ES-I3 (cell line): ENCODE data around the gene NKD1.
"Not testable (repeated sequence)": the region's sequence is repeated elsewhere in the genome, so short reads cannot be mapped to it uniquely, and the experiment has no call there.

Experiments used
- H3K36me3 ChIP-seq: 2 replicates; pipeline ENCODE4 v1.6.1; 2013; ENCODE audit warnings: mild to moderate bottlenecking, low read length, control low read depth, moderate library complexity; ENCODE audit not compliant: insufficient read depth
- H3K4me1 ChIP-seq: 2 replicates; pipeline ENCODE4 v1.6.1; 2013; ENCODE audit warnings: mild to moderate bottlenecking, control low read depth, low read length; ENCODE audit not compliant: insufficient read depth
- H3K9ac ChIP-seq: 2 replicates; pipeline ENCODE4 v1.6.1; 2013; ENCODE audit warnings: low read depth, mild to moderate bottlenecking, low read length, moderate library complexity
- H3K9me3 ChIP-seq: 2 replicates; pipeline ENCODE4 v1.6.1; 2013; ENCODE audit warnings: mild to moderate bottlenecking, low read length, moderate library complexity; ENCODE audit not compliant: control insufficient read depth, insufficient read depth

Gene NKD1, protein sequence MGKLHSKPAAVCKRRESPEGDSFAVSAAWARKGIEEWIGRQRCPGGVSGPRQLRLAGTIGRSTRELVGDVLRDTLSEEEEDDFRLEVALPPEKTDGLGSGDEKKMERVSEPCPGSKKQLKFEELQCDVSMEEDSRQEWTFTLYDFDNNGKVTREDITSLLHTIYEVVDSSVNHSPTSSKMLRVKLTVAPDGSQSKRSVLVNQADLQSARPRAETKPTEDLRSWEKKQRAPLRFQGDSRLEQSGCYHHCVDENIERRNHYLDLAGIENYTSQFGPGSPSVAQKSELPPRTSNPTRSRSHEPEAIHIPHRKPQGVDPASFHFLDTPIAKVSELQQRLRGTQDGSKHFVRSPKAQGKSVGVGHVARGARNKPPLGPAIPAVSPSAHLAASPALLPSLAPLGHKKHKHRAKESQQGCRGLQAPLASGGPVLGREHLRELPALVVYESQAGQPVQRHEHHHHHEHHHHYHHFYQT

DNA sequence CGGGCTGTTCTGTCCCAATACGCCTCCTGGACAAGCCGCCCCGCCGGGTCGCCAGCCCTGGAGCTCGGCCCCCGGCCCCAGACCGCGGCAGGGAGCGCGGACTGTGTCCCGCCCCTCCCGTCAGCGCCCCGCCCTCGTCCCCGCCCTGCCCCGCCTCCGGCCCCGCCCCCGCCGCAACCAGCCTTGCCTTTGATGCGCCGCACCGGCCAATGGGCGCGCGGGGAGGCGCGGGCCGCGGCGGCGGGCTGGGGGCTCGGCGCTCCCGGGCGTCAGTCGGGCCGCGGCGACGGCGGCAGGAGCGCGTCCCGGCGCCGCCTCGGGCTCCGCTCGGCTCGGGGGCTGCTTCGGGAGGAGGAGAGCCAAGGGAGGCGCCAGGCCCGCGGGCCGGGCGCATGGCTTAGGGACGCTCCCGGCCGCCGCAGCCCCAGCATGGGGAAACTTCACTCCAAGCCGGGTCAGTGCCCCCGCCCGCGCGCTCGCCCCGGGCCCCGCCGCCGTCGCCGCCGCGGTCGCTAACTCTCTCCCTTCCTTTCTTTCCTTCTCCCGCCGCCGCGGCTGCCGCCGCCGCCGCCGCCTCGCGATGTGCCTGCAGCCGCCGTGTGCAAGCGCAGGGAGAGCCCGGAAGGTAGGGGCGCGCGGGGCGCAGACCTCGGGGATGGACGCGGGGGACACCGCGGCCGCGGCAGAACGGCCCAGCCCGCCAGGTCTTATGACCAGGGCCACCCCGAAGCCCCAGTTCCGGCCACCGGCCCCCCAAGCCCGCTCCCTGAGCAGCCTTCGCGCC lies at the start of gene NKD1:
Gene NKD1, plus strand, starts transcription at position 272 of the 784 bp plus-strand sequence. Its CDS starts 158 bp downstream, at position 430.
- Histone ChIP-seq H3K9ac (peak within 1 kb of the TSS; percentile 58), H3K4me1 (no peaks in the 10 kb centered on the region), H3K36me3 (no peaks in the 10 kb centered on the region), H3K9me3 (no peaks in the 10 kb centered on the region)

DNA sequence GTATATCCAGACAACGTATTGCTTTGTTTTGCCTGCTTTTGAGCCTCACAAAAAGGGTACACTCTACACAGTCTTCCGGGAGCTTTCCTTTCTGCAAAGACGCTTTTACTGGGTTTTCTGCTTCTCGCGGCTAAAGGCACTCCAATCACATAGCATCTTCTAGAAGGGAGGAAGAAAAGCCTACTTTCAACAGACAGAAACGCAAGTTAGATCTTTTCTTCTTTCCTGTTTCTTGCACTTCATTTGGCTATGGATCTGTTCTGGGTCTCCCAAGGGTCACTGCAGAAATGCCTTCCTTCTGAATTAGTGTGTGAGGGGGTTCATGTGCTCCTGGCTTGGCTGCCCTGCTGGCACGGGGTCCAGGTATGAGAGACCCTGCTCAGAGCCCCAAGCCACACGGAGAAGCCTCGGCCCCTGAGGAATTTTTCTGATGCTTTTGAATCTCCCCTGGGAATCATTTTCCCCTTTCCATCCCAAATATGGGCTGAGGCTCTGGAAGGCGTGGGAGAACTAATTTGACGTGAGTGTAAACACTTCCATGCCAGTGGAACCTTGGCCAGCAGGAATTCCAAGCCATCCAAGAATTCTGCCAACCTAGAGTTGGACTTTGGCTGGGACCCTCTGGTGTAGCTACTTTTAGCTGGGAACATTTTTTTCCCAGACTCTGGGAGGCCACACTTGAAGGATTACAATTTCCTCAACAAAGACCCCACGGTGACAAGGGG lies 49.6 kb upstream of the NKD1 start:
- H3K36me3 ChIP-seq: no peaks in the 10 kb centered on the region
- H3K9me3 ChIP-seq: no peaks in the 10 kb centered on the region; the same call in 1 of the 2 replicates
- no peaks in the 10 kb centered on the region for H3K4me1 ChIP-seq
- no peak overlapping the region for H3K9ac ChIP-seq

DNA sequence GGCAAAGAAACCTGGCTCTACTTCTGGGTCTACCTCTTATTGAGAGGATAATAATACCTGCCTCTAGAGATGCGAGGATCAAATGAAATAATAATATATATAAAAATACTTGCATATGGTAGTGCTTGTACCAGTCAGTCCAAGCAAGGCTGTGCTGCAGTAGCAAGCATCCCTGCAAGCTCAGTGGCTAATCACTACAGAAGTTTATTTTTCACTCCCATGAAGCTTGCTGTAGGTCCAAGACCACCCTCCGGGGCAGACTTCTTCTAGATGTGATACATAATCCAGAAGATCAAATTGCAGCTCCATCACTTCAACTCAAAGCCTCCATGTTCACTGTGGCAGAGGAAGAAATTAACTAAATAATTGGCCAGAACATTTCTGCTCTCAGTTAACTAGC lies 48.9 kb upstream of the NKD1 start:
- no peaks in the 10 kb centered on the region for H3K36me3 ChIP-seq

DNA sequence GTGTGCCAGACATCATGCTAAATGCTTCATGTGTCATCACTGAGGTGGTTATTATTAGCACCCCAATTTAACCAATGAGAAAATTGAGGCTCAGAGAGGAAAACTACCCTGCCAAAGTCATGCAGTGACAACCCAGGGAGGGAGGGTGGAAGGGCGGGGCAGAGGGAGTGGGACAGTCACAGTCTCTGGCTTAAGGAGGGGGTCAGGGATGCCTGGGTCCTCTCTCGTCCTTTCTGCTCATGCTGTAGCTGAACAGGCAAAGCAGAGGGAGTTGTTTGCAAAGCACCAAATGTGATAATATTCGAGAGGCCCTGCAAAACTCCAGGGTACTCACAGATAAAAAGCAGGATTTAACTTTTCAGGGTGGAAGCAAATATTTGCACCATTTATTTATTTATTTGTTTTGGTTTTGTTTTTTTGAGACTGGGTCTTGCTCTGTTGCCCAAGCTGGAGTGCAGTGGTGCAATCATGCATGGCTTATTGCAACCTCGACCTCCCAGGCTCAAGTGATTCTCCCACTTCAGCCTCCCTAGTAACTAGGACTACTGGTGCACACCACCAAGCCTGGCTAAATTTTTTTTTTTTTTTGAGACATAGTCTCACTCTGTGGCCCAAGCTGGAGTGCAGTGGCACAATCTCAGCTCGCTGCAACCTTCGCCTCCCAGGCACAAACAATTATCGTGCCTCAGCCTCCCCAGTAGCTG lies 47.9 kb upstream of the NKD1 start:
- no peaks in the 10 kb centered on the region for H3K36me3 ChIP-seq
- no peaks in the 10 kb centered on the region for H3K4me1 ChIP-seq
- no peak overlapping the region for H3K9ac ChIP-seq
- no peaks in the 10 kb centered on the region; the same call in 1 of the 2 replicates for H3K9me3 ChIP-seq

More for the DNA sequence above, 48.9 kb upstream of the NKD1 start:
- H3K9ac ChIP-seq: no peak overlapping the region
- no peaks in the 10 kb centered on the region; the same call in 1 of the 2 replicates for H3K9me3 ChIP-seq
- no peaks in the 10 kb centered on the region for H3K4me1 ChIP-seq

DNA sequence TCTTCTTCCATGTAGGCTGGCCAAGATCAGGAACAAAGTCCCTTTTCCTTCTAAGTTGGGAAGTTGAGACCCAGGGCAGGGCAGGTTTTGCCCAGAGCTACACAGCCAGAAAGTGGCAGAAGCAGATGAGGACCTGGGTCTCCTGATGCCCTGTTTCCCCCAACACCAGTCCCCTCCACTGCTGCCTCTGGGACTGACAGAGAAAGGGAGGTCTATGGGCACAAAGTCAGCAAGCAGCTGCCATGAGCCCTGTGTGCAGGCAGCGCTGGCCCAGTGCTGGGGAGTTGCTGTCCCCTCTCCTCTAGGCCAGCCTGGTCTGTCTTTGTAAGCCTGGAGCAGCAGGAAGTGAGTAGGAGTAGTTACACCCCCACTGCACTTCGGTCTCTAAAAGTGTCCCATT lies 46.9 kb upstream of the NKD1 start:
- no peaks in the 10 kb centered on the region; the same call in 1 of the 2 replicates for H3K9me3 ChIP-seq
- H3K36me3 ChIP-seq: no peaks in the 10 kb centered on the region

DNA sequence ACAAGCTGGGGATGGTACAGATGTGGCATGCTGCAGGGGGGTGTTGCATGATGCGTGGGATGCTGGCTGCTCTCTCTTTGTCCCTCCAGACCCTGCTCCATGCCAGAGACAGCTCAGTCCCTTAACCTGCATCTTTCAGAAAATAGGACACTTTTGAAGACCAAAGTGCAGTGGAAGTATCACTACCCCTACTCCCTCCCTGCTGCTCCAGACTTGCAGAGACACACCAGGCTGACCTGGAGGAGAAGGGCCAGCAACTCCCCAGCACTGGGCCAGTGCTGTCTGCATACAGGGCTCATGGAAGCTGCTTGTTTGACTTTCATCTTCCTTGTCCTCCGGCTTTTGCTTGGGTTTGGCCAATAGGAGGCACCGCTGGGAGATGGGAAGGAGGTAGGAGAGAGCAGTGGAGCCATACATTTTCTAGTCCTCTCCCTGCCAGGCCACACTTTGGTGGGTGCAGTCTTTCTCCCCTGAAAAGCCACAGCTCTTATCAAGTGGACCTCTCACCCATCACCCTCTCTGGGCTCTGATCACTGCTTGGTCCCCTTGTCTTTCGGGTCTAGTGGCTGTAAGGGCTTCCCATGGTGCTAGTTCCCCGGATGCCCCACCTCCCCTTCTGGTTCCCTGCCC lies 46.1 kb upstream of the NKD1 start:
- Histone ChIP-seq H3K9me3 (no peaks in the 10 kb centered on the region; the same call in 1 of the 2 replicates), H3K9ac (no peak overlapping the region), H3K36me3 (no peaks in the 10 kb centered on the region), H3K4me1 (no peaks in the 10 kb centered on the region; the same call in 1 of the 2 replicates)

More for the DNA sequence above, 46.9 kb upstream of the NKD1 start:
- H3K9ac ChIP-seq: no peak overlapping the region
- H3K4me1 ChIP-seq: no peaks in the 10 kb centered on the region; the same call in 1 of the 2 replicates

DNA sequence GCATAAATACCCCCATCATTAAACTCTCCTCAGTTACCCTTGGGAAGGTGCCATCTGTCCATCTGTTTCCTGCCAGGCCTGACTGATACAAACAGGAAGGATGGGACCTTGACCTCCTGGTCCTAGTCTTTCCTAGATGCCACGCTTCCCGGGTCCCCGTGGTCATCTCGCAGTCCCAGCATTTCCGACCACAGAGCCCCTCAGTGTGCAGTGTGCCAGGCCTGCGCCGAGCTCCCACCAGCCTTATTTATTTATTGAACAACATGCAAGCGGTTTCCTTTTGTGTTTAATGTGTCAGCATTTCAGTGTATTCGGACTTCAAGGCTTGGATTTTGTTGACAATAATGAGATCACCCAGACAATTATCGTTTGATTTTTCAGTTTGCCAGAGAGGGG lies 45.6 kb upstream of the NKD1 start:
- no peaks in the 10 kb centered on the region; the same call in 1 of the 2 replicates for H3K9me3 ChIP-seq
- H3K9ac ChIP-seq: no peak overlapping the region
- H3K4me1 ChIP-seq: no peaks in the 10 kb centered on the region; the same call in 1 of the 2 replicates
- H3K36me3 ChIP-seq: no peaks in the 10 kb centered on the region

DNA sequence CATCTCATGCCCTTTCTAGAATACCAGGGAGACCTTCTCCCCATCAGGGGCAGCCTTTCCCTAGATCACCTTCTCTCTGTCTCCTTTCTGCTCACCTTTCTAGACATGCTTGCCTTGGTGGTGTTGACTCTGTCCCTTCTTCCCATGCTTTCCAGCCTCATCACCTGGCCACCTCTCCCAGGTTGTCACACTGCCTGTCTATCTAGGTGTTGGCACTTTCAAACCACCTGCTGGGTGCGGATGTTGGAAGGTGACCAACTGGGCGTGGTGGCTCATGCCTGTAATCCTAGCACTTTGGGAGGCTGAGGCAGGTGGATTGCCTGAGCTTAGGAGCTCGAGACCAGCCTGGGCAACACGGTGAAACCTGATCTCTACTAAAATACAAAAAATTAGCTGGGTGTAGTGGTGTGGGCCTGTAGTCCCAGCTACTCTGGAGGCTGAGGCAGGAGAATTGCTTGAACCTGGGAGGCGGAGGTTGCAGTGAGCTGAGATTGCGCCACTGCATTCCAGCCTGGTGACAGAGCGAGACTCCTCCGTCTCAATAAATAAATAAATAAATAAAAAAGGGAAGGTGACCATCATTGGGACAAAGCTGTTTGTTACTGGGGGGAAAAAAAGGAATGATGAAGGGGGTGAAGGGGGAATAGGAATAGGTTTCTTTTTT lies 44.2 kb upstream of the NKD1 start:
- not testable (repeated sequence) for H3K4me1 ChIP-seq, H3K9ac ChIP-seq, H3K36me3 ChIP-seq, H3K9me3 ChIP-seq

DNA sequence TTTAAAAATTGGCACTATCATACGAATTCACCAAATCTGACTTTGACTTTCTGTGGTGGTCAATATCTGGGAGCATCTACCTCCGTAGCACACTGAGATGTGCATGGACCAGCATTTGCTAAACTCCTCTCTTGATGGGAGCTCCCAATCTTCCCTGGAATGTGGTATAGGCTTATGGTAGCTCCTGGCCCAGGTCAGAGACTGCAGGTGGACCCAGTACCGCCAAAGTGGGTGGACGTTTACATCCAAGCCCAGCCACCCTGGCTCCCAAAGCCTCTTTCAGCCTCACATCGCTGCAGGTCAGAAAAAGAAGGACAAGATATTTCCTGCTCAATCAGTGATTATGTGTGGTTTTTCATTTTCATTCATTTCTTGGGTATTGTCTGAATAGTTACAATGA lies 43.1 kb upstream of the NKD1 start:
- Histone ChIP-seq H3K36me3 (no peaks in the 10 kb centered on the region), H3K9ac (no peak overlapping the region), H3K4me1 (no peaks in the 10 kb centered on the region; the same call in 1 of the 2 replicates), H3K9me3 (no peaks in the 10 kb centered on the region)

DNA sequence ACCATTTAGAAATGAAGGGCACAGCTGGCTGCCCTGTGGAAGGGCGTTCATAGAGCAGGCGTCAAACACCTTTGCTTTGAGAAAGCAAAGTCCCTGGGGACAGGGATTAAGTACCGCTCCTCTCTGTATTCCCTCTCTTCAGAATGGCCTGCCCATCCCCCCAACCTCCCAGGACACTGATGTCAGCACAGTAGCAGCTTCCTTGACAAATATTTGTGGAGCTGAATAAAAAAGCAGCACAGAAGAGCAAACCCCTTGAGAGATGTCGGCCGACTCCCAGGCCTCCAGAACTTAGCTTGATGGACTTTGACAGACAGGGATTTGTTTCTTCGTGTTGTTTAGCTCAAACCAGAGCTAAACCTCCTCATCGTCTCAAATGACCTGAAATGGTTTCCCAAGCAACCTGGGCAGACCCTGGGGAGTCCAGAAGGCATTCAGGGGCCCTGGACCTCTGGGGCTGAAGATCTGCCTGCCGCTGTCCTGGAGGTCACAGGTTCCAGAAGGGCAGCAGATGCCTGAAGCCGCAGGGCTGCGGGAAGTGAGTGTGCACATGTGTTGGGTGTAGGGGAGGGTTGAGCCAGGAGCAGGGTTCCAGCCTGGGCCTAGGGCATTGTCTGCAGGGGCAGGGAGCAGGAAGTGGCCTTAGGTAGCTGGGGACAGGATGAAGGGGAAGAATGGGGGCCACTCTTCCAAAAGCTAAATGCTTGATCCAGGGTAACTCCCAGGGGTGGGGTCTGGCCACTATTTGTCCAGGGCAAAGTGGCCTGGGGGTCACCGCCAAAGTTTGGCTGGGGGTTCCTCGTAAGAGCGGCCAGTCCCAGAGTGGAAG lies 42.3 kb upstream of the NKD1 start:
- H3K9ac ChIP-seq: no peak overlapping the region

DNA sequence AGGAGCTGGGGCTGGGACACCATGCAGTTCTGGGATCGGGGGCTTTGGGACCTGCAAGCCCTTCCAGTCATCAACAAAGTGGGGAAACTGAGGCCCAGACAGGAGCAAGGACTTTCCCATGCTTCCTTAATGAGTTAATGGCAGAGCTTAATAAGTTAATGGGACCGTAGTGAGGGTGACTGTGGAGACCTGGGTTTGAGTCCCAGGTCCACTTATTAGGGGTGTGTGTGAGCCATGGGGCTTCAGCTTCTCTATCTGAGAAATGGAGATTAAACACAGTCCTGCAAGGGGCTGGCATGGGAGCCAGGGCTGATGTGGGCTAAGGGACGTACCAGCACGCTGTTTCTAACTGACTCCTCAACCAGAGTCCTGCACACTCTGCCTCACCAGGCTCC lies 41.7 kb upstream of the NKD1 start:
- H3K9me3 ChIP-seq: no peaks in the 10 kb centered on the region
- no peaks in the 10 kb centered on the region for H3K36me3 ChIP-seq
- H3K9ac ChIP-seq: no peak overlapping the region
- no peaks in the 10 kb centered on the region; the same call in 1 of the 2 replicates for H3K4me1 ChIP-seq

More for the DNA sequence above, 42.3 kb upstream of the NKD1 start:
- H3K36me3 ChIP-seq: no peaks in the 10 kb centered on the region
- H3K4me1 ChIP-seq: no peaks in the 10 kb centered on the region; the same call in 1 of the 2 replicates
- no peaks in the 10 kb centered on the region for H3K9me3 ChIP-seq

DNA sequence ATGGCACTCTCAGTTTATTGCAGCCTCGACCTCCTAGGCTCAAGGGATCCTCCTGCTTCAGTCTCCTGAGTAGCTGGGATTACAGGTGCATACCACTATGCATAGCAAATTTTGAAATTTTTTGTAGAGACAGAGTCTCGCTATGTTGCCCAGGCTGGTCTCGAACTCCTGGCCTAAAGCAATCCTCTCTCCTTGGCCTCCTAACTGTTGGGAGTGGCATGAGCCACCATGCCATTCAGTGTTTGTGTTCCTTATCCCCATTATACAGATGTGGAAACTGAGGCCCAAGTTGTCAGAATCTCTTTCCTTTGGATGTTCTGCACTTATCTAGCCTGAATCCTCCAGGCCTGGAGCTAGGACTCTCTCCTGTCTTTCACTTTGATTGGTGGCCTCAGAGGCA lies 40.8 kb upstream of the NKD1 start:
- H3K4me1 ChIP-seq: no peaks in the 10 kb centered on the region; the same call in 1 of the 2 replicates
- no peak overlapping the region for H3K9ac ChIP-seq
- H3K36me3 ChIP-seq: no peaks in the 10 kb centered on the region
- H3K9me3 ChIP-seq: no peaks in the 10 kb centered on the region; the same call in 1 of the 2 replicates
